Globus pallidus (tissue), 1 donor: ENCODE data around the gene HEPHL1.
"Not testable (repeated sequence)": the region's sequence is repeated elsewhere in the genome, so short reads cannot be mapped to it uniquely, and the experiment has no call there.

Source experiments
- DNase-seq: peaks from one replicate; pipeline ENCODE4 v3.0.0-alpha.2; 2015; ENCODE audit warnings: low spot score

Gene HEPHL1

DNA sequence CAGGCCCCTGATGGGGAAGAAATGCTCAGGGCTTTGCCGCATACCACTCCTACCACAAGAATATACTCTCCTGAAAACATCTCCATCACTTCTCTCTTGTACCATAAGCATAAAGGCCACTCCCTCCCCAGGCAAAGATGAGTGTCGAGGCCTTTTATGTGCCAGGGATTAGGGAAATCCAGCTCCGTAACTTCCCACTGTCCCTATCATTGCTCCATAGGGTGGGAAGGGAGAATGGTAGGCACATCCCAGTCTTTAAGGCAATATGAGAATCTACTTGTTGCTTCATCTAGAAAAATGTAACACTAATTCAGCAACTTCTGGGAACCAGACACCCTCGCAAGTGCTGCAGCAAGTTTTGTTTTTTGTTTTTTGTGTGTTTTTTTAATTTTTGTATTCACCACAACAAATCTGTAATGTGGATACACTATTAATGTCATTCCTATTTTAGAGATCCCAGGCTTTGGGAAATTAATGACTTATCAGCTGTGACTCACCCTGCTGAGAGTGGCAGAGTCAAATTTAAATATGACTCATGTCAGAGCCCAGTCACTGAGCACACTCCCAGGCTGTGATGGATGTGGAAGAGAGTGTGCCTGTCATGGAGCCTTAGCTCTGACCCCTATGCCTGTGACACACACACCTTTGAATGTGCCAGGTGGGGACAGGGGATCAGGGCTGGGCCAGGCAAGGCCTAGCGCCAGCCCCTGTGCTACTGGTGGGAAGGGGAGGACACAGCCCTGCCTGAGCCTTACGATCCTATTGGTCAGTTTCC lies 130.9 kb downstream of the HEPHL1 start:
- DNase-seq: no peak

- DNase-seq: no peak
Measured at GRCh38 chr11:94152678-94153065, 131.5 kb downstream of the HEPHL1 start.

- DNase-seq: no peak
Measured at GRCh38 chr11:94153320-94153719, 132.2 kb downstream of the HEPHL1 start.

DNA sequence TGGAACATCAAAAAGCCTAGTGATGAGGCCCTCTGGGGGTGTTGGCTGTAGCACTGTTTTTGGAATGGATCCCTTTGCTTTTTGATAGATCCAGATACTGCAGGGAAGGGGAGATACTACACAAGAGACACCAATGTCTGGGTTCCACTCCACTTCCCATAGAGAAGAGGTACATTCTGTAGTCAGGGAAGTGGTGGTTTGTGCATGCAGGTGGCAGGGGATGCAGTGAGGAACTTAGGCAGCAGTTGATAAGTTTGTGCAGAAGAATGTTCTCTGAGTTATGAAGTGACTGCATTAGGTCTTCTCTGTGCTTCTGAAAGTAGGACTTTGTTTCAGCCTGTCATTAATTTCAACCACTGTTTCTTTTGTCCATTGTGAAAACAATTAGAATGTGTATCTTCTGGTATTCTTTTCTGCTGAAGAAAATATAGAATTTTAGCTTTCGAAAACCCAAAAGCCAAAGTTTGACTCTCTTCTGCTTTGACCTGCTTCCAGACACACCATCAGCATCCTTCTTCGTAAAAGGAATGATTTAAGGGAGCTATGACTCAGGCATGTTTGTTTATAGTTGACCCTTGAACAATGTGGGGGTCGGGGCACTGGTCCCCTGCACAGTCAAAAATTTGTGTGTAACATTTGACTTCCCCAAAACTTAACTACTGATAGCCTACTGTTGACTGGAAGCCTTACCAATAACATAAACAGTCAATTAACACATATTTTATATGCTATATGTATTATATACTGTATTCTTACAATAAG lies 133.1 kb downstream of the HEPHL1 start:
- no peak for DNase-seq

DNA sequence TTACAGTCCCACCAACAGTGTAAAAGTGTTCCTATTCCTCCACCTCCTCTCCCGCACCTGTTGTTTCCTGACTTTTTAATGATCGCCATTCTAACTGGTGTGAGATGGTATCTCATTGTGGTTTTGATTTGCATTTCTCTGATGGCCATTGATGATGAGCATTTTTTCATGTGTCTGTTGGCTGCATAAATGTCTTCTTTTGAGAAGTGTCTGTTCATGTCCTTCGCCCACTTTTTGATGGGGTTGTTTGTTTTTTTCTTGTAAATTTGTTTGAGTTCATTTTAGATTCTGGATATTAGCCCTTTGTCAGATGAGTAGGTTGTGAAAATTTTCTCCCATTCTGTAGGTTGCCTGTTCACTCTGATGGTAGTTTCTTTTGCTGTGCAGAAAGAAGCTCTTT lies 136.2 kb downstream of the HEPHL1 start:
- not testable (repeated sequence) for DNase-seq
